Measurements from ENCODE around the gene KCNIP1.
A peak's percentile ranks its signal among the peaks of the same experiment; 100 is the strongest.

The KCNIP1 gene

GRCh38 chr5:170533383-170533782 lies 29.6 kb downstream of the KCNIP1 start:
- Histone ChIP-seq H3K27ac (ENCODE audit: extremely low read depth, low read depth, low read length) (no peak overlapping the region), H3K4me1 (ENCODE audit: control insufficient read depth, insufficient read depth, low read length) (0 out of 2 replicates have a peak, but pooled peaks cover 3% of the 10 kb centered on the region), H3K36me3 (ENCODE audit: control insufficient read depth in 2 of 2, insufficient read depth in 1 of 2, low read length in 2 of 2) (no peaks in the 10 kb centered on the region), H3K4me3 (ENCODE audit: low read depth, low read length) (no peak overlapping the region), H3K9me3 (ENCODE audit: control insufficient read depth, insufficient read depth, low read depth, low read length) (no peaks in the 10 kb centered on the region)
- TF ChIP-seq ZNF19 (tag by site-specific recombination; IDR thresholded peaks at IDR 0.05; ENCODE audit: low read depth) (no peak), PRDM10 (tag by site-specific recombination; IDR thresholded peaks at IDR 0.05) (peak; percentile 67), ZNF830 (tag by site-specific recombination; IDR thresholded peaks at IDR 0.05; ENCODE audit: low read depth) (no peak), ZNF239 (tag by site-specific recombination; IDR thresholded peaks at IDR 0.05) (no peak), KLF17 (tag by site-specific recombination; IDR thresholded peaks at IDR 0.05) (peak; percentile 73; the same call in 1 of the 2 replicates), ZNF132 (tag by site-specific recombination; IDR thresholded peaks at IDR 0.05; ENCODE audit: borderline replicate concordance) (no peak)
- TF ChIP-seq, protein P1, sequence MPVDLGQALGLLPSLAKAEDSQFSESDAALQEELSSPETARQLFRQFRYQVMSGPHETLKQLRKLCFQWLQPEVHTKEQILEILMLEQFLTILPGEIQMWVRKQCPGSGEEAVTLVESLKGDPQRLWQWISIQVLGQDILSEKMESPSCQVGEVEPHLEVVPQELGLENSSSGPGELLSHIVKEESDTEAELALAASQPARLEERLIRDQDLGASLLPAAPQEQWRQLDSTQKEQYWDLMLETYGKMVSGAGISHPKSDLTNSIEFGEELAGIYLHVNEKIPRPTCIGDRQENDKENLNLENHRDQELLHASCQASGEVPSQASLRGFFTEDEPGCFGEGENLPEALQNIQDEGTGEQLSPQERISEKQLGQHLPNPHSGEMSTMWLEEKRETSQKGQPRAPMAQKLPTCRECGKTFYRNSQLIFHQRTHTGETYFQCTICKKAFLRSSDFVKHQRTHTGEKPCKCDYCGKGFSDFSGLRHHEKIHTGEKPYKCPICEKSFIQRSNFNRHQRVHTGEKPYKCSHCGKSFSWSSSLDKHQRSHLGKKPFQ (tag by site-specific recombination; IDR thresholded peaks at IDR 0.05), result no peak
- ChIA-PET POLR2A (no interaction called here), CTCF (interaction anchor here (0.7 kb wide), 1 partner anchor 40 kb away, joined by 3 read pairs; no protein-coding TSS in a partner anchor)

DNA sequence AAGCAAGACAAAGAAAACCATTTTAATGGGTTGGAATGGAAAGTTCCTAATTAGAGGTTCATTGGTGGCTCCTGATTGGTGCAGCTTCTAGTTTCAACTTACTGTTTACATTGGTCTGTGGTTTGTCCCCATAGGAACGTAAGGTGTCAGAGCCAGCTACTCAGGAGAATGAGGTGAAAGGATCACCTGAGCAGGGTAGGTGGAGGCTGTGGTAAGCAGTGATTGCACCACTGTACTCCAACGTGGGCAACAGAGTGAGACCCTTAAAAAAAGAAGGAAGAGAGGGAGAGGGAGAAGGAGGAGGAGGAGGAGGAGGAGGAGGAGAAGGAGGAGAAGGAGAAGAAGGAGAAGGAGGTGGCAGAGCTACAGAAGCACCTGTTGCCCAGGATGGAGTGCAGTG lies 30.4 kb downstream of the KCNIP1 start:
- H3K36me3 ChIP-seq (ENCODE audit: control insufficient read depth in 2 of 2, insufficient read depth in 1 of 2, low read length in 2 of 2), result no peaks in the 10 kb centered on the region
- ChIA-PET CTCF (interaction anchor here (0.7 kb wide), 1 partner anchor 1657 kb away, joined by 5 read pairs; no protein-coding TSS in a partner anchor), POLR2A (interaction anchor here (0.6 kb wide), 1 partner anchor 13 kb away, joined by 3 read pairs; no protein-coding TSS in a partner anchor)
- H3K4me1 ChIP-seq (ENCODE audit: control insufficient read depth, insufficient read depth, low read length), result 0 out of 2 replicates have a peak, but pooled peaks cover 3% of the 10 kb centered on the region
- no peak overlapping the region for H3K27ac ChIP-seq (ENCODE audit: extremely low read depth, low read depth, low read length)
- no peak overlapping the region for H3K4me3 ChIP-seq (ENCODE audit: low read depth, low read length)
- no peaks in the 10 kb centered on the region for H3K9me3 ChIP-seq (ENCODE audit: control insufficient read depth, insufficient read depth, low read depth, low read length)
- TF ChIP-seq, protein P2, sequence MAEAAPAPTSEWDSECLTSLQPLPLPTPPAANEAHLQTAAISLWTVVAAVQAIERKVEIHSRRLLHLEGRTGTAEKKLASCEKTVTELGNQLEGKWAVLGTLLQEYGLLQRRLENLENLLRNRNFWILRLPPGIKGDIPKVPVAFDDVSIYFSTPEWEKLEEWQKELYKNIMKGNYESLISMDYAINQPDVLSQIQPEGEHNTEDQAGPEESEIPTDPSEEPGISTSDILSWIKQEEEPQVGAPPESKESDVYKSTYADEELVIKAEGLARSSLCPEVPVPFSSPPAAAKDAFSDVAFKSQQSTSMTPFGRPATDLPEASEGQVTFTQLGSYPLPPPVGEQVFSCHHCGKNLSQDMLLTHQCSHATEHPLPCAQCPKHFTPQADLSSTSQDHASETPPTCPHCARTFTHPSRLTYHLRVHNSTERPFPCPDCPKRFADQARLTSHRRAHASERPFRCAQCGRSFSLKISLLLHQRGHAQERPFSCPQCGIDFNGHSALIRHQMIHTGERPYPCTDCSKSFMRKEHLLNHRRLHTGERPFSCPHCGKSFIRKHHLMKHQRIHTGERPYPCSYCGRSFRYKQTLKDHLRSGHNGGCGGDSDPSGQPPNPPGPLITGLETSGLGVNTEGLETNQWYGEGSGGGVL (tag by site-specific recombination; IDR thresholded peaks at IDR 0.05), result no peak
- TF ChIP-seq, protein P3, sequence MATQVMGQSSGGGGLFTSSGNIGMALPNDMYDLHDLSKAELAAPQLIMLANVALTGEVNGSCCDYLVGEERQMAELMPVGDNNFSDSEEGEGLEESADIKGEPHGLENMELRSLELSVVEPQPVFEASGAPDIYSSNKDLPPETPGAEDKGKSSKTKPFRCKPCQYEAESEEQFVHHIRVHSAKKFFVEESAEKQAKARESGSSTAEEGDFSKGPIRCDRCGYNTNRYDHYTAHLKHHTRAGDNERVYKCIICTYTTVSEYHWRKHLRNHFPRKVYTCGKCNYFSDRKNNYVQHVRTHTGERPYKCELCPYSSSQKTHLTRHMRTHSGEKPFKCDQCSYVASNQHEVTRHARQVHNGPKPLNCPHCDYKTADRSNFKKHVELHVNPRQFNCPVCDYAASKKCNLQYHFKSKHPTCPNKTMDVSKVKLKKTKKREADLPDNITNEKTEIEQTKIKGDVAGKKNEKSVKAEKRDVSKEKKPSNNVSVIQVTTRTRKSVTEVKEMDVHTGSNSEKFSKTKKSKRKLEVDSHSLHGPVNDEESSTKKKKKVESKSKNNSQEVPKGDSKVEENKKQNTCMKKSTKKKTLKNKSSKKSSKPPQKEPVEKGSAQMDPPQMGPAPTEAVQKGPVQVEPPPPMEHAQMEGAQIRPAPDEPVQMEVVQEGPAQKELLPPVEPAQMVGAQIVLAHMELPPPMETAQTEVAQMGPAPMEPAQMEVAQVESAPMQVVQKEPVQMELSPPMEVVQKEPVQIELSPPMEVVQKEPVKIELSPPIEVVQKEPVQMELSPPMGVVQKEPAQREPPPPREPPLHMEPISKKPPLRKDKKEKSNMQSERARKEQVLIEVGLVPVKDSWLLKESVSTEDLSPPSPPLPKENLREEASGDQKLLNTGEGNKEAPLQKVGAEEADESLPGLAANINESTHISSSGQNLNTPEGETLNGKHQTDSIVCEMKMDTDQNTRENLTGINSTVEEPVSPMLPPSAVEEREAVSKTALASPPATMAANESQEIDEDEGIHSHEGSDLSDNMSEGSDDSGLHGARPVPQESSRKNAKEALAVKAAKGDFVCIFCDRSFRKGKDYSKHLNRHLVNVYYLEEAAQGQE (tag by site-specific recombination; IDR thresholded peaks at IDR 0.05), result no peak
- no peak for TF ChIP-seq AEBP2 (tag by site-specific recombination; IDR thresholded peaks at IDR 0.05; ENCODE audit: borderline replicate concordance)
- TF ChIP-seq ZFP3 (tag by site-specific recombination; IDR thresholded peaks at IDR 0.05; ENCODE audit: low read depth), result no peak
- peak; percentile 46; the same call in 1 of the 2 replicates for TF ChIP-seq PRDM10 (tag by site-specific recombination; IDR thresholded peaks at IDR 0.05)
- peak; percentile 16; the same call in 1 of the 2 replicates for TF ChIP-seq ZNF513 (tag by site-specific recombination; IDR thresholded peaks at IDR 0.05)

All from HEK293 (cell line).